BJ (cell line): ENCODE data around the gene OR10A4. TPM values are rescaled to one million over a fixed set of nuclear protein-coding genes. Genes with fewer than 3 reads are reported as not detected.

Source experiments
- CTCF ChIA-PET: fragments of 350-600 bp; formaldehyde crosslinking; extraction: SDS; loops from one replicate; lab custom pipeline; 2021; ENCODE audit warnings: antibody characterized with exemption, inconsistent platforms; lab: Yijun Ruan, JAX
- POLR2A ChIA-PET: fragments of 300-600 bp; sonication (Branson Sonifier 250); formaldehyde crosslinking; extraction: SDS; loops from one replicate; lab custom pipeline; 2021; ENCODE audit warnings: antibody characterized with exemption; lab: Charles Lee
- DNase-seq: peaks from one replicate; pipeline ENCODE4 v3.0.0-alpha.2; 2011; ENCODE audit warnings: low read depth
- H3K27me3 ChIP-seq: 2 replicates; pipeline ENCODE4 v1.6.0; 2011; ENCODE audit warnings: low read length; ENCODE audit not compliant: control insufficient read depth, insufficient read depth
- H3K36me3 ChIP-seq: 2 replicates; pipeline ENCODE4 v1.5.1; 2011; ENCODE audit warnings: low read length; ENCODE audit not compliant: control insufficient read depth, insufficient read depth
- H3K4me3 ChIP-seq: 2 replicates; pipeline ENCODE4 v1.5.1; 2011; ENCODE audit warnings: low read depth, mild to moderate bottlenecking, control low read depth, low read length
- polyA plus RNA-seq: library from polyadenylated mRNA; depleted of rRNA; stranded (reverse); fragments of >200 nt; gene quantifications from 2 replicates; pipeline ENCODE4 v1.2.3, GENCODE V29; 2011
- TF ChIP-seq, protein P1 (sequence below): IDR thresholded peaks from 2 replicates; pipeline ENCODE4 v1.5.1; 2011; ENCODE audit warnings: low read depth, mild to moderate bottlenecking, control low read depth, inconsistent platforms, low read length, moderate library complexity; ENCODE audit not compliant: insufficient read depth

OR10A4 gene
- polyA plus RNA-seq, 1 experiment, result not detected

DNA sequence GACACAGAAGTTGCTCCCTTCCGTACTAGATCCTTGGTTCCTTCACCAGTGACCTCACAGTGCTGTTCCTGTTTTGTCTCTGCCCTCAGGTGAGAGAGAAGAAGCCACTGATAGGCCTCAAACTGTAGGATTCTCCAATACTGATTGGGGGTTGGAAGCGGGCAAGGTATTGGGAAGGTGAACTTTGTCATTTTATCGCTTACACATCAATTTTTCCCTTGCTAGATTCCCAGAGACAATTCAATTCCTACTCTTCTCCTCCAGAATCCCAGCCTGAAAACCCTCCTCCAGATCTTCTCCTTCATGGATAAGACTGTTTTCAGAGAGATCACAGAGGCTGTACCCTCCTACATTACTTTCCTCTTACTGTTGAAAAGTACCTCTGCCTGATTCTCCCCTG is 35.0 kb downstream of the OR10A4 start:
- no peak for DNase-seq
- Histone ChIP-seq H3K36me3 (no peaks in the 10 kb centered on the region), H3K4me3 (no peak overlapping the region), H3K27me3 (no peaks in the 10 kb centered on the region)
- ChIA-PET POLR2A (no interaction called here), CTCF (no interaction called here)
- TF ChIP-seq, protein P1, sequence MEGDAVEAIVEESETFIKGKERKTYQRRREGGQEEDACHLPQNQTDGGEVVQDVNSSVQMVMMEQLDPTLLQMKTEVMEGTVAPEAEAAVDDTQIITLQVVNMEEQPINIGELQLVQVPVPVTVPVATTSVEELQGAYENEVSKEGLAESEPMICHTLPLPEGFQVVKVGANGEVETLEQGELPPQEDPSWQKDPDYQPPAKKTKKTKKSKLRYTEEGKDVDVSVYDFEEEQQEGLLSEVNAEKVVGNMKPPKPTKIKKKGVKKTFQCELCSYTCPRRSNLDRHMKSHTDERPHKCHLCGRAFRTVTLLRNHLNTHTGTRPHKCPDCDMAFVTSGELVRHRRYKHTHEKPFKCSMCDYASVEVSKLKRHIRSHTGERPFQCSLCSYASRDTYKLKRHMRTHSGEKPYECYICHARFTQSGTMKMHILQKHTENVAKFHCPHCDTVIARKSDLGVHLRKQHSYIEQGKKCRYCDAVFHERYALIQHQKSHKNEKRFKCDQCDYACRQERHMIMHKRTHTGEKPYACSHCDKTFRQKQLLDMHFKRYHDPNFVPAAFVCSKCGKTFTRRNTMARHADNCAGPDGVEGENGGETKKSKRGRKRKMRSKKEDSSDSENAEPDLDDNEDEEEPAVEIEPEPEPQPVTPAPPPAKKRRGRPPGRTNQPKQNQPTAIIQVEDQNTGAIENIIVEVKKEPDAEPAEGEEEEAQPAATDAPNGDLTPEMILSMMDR, result no peak

DNA sequence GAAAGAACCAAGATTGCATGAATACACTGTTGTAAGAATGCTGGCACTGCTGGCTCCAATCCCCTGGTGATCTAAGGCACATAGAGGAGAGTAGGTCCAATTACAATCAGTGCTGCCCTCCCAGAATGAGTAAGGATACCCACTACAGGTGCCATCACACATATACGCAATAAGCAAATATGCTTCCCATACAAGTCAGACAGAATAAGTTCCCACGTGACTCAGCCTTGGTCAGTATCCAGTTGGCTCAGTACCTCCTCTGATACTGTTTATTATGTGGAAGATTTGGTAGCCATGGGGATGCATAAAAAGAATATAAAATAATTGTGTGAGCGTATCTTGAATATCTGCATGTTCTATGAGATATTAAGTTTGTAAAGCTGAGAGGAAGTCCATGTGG is 35.5 kb downstream of the OR10A4 start:
- ChIA-PET POLR2A (no interaction called here), CTCF (no interaction called here)
- Histone ChIP-seq H3K27me3 (no peaks in the 10 kb centered on the region), H3K4me3 (no peak overlapping the region), H3K36me3 (no peaks in the 10 kb centered on the region)
- TF ChIP-seq, protein P1, result no peak
- DNase-seq, result no peak

DNA sequence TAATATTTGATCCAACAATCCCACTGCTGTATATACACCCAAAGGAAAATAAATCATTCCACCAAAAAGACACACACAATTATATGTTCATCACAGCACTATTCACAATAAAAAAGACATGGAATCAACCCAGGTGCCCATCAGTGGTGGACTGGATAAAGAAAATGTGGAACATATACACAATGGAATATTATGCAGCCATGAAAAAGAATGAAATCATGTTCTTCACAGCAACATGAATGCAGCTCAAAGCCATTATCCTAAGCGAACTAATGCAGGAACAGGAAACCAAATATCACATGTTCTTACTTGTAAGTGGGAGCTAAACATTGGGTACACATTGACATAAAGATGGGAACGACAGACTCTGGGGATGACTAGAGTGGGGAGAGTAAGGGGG is 43.3 kb downstream of the OR10A4 start:
- TF ChIP-seq, protein P1, result no peak
- Histone ChIP-seq H3K27me3 (no peaks in the 10 kb centered on the region), H3K4me3 (no peak overlapping the region), H3K36me3 (no peaks in the 10 kb centered on the region)
- CTCF ChIA-PET, result interaction anchor here (1.5 kb wide), 1 partner anchor 108 kb away, joined by 3 read pairs; no protein-coding TSS in a partner anchor
- no peak for DNase-seq
- POLR2A ChIA-PET, result no interaction called here

DNA sequence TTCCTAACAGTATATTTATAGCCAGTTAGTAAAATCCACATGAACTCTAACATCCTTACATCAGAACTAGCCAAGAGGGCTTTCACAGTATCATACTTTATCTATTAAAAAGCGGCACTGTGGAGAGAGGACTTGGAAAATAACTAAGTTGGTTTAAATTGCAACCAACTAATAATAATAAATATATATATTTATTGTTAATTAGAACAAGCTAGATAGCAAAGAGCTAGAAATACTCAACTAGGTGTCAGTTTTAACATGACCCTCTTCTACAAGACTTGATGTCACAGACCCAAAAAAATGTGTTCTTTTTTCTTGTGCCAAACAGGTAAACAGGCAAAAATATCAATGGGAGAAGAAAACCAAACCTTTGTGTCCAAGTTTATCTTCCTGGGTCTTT is 44.3 kb downstream of the OR10A4 start, which contains the start of gene OR2D3:
Gene OR2D3, plus strand, starts transcription at position 301 of the 400 bp plus-strand sequence. Its CDS starts 0 bp downstream, at position 301.
- H3K4me3 ChIP-seq, result no peak within 1 kb of the TSS
- no peaks in the 10 kb centered on the region for H3K36me3 ChIP-seq
- ChIA-PET POLR2A (no interaction called here), CTCF (no interaction called here)
- no peak for DNase-seq
- no peaks in the 10 kb centered on the region for H3K27me3 ChIP-seq
- TF ChIP-seq, protein P1, result no peak

DNA sequence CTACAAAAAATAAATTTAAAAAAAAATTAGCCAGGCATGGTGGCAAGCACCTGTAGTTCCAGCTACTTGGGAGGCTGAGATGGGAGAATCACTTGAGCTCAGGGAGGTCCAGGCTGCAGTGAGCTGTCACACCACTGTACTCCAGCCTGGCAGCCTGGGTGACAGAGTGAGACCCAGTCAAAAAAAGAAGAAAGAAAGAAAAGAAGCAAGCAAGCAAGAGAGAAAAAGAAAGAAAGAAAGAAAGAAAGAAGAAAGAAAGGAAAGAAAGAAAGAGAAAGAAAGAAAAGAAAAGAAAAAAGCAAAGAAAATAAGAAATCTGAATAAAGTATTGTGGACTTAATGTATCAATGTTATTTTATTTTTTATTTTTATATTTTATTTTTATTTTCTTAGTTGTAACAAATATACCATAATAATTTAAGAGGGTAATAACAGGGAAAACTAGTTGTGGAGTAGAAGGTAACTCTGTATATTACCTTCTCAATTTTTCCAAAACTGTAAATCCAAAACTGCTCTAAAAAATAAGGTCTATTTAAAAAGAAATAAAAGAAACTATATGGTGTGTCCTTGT is 48.7 kb downstream of the OR10A4 start:
- POLR2A ChIA-PET, result interaction anchor here (1.0 kb wide), 1 partner anchor 67 kb away, joined by 3 read pairs; no protein-coding TSS in a partner anchor
- no peak for DNase-seq
- Histone ChIP-seq H3K27me3 (no peaks in the 10 kb centered on the region), H3K36me3 (no peaks in the 10 kb centered on the region), H3K4me3 (no peak overlapping the region)
- TF ChIP-seq, protein P1, result no peak
- CTCF ChIA-PET, result interaction anchor here (0.6 kb wide), 1 partner anchor 132 kb away, joined by 3 read pairs; no protein-coding TSS in a partner anchor
